DND-41 (cell line): ENCODE data around the gene CFAP90.

ENCODE experiments used
- ATAC-seq: fragments of 200-7000 bp; cut with Tn5 transposase; 3 replicates; pipeline ENCODE4 v1.9.1; 2021; ENCODE audit warnings: low read depth; ENCODE audit not compliant: insufficient read depth
- DNase-seq: peaks from one replicate; pipeline ENCODE4 v3.0.0-alpha.2; 2020
- H2AFZ ChIP-seq: 2 replicates; pipeline ENCODE4 v1.6.0; 2012; ENCODE audit warnings: low read depth, low read length
- H3K27ac ChIP-seq: 2 replicates; pipeline ENCODE4 v1.5.1; 2012; ENCODE audit warnings: low read length, inconsistent platforms
- H3K27me3 ChIP-seq: fragments of 200-600 bp; sonication (generic); 2 replicates; pipeline ENCODE4 v1.6.0; 2012; ENCODE audit warnings: low read length, mild to moderate bottlenecking, inconsistent platforms; ENCODE audit not compliant: insufficient read depth, poor library complexity
- H3K36me3 ChIP-seq: 2 replicates; pipeline ENCODE4 v1.5.1; 2012; ENCODE audit warnings: low read length, inconsistent platforms; ENCODE audit not compliant: insufficient read depth
- H3K4me1 ChIP-seq: 2 replicates; pipeline ENCODE4 v1.5.1; 2012; ENCODE audit warnings: mild to moderate bottlenecking, low read length; ENCODE audit not compliant: insufficient read depth
- H3K4me2 ChIP-seq: 2 replicates; pipeline ENCODE4 v1.6.0; 2012; ENCODE audit warnings: mild to moderate bottlenecking, moderate library complexity, low read length, inconsistent platforms; ENCODE audit not compliant: insufficient read depth
- H3K4me3 ChIP-seq, 2 experiments: fragments of 200-600 bp in 1 of 2; shearing (Covaris generic) in 1 of 2; 2 replicates each; pipeline ENCODE4 v1.5.1; 2012 to 2016; ENCODE audit warnings: inconsistent platforms in 2 of 2, low read length in 2 of 2, mild to moderate bottlenecking in 2 of 2, low read depth in 1 of 2, moderate library complexity in 1 of 2
- H3K79me2 ChIP-seq: 2 replicates; pipeline ENCODE4 v1.6.0; 2012; ENCODE audit warnings: low read length, inconsistent platforms; ENCODE audit not compliant: insufficient read depth
- H3K9ac ChIP-seq: 2 replicates; pipeline ENCODE4 v1.6.0; 2012; ENCODE audit warnings: low read depth, mild to moderate bottlenecking, inconsistent platforms, low read length, moderate library complexity
- H3K9me3 ChIP-seq: 2 replicates; pipeline ENCODE4 v1.5.1; 2012; ENCODE audit warnings: low read length, moderate library complexity, mild to moderate bottlenecking, inconsistent platforms; ENCODE audit not compliant: insufficient read depth, severe bottlenecking
- H4K20me1 ChIP-seq: 2 replicates; pipeline ENCODE4 v1.6.0; 2012; ENCODE audit warnings: low read length; ENCODE audit not compliant: insufficient read depth
- EZH2 ChIP-seq: IDR thresholded peaks from 3 replicates; pipeline ENCODE4 v1.6.1; 2012; ENCODE audit warnings: borderline replicate concordance, low read depth, mild to moderate bottlenecking, moderate library complexity, low read length, inconsistent platforms; ENCODE audit not compliant: severe bottlenecking
- TF ChIP-seq, protein P1 (sequence below): IDR thresholded peaks from 2 replicates; pipeline ENCODE4 v1.5.1; 2012; ENCODE audit warnings: borderline replicate concordance, low read length, moderate library complexity, mild to moderate bottlenecking; ENCODE audit not compliant: poor library complexity, severe bottlenecking; ENCODE audit errors: extremely low read depth

Gene CFAP90

DNA sequence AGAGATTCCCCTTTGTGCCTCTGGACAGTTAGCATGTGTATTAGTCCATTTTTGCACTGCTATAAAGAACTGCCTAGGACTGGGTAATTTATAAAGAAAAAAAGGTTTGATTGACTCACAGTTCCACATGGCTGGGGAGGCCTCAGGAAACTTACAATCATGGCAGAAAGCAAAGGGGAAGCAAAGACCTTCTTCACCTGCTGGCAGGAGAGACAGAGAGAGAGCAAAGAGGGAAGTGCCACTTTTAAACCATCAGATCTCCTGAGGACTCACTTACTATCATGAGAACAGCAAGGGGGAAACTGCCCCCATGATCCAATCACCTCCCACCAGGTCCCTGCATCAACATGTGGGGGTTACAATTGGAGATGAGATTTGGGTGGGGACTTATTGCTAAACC is 6.0 kb downstream of the CFAP90 start:
- Histone ChIP-seq H3K79me2 (no peaks in the 10 kb centered on the region), H3K4me1 (no peaks in the 10 kb centered on the region), H3K27me3 (peaks cover 5% of the 10 kb centered on the region), H3K36me3 (no peaks in the 10 kb centered on the region), H4K20me1 (no peaks in the 10 kb centered on the region), H3K27ac (no peak overlapping the region), H3K9me3 (no peaks in the 10 kb centered on the region), H2AFZ (no peak overlapping the region), H3K4me3 (no peak overlapping the region), H3K4me2 (no peak overlapping the region), H3K9ac (no peak overlapping the region)
- TF ChIP-seq EZH2: no peak
- TF ChIP-seq, protein P1, sequence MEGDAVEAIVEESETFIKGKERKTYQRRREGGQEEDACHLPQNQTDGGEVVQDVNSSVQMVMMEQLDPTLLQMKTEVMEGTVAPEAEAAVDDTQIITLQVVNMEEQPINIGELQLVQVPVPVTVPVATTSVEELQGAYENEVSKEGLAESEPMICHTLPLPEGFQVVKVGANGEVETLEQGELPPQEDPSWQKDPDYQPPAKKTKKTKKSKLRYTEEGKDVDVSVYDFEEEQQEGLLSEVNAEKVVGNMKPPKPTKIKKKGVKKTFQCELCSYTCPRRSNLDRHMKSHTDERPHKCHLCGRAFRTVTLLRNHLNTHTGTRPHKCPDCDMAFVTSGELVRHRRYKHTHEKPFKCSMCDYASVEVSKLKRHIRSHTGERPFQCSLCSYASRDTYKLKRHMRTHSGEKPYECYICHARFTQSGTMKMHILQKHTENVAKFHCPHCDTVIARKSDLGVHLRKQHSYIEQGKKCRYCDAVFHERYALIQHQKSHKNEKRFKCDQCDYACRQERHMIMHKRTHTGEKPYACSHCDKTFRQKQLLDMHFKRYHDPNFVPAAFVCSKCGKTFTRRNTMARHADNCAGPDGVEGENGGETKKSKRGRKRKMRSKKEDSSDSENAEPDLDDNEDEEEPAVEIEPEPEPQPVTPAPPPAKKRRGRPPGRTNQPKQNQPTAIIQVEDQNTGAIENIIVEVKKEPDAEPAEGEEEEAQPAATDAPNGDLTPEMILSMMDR: no peak
- ATAC-seq (no peak), DNase-seq (no peak)

DNA sequence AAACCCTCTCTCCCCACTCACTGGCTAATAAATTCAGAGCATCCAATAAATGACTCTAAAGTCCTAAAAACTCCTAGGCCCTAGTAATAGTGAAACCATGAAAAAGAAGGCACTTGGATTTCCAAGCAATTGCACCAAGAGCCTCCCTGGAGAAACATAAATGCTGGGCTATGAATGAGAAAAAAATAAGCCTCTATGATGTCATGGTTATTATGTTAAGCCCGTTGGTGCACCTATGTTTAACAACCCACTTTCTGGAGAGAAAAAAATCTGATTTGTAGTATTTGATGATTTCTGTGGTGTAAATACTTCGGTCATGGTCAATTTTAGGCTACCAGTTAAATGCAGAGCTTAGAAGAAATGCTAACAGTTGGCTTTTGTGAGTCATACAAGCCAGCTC is 8.4 kb downstream of the CFAP90 start:
- no peak overlapping the region for H3K4me2 ChIP-seq
- no peak for ATAC-seq
- H2AFZ ChIP-seq: no peak overlapping the region
- H3K9ac ChIP-seq: no peak overlapping the region
- no peak for TF ChIP-seq EZH2
- TF ChIP-seq, protein P1: no peak
- no peak overlapping the region for H3K27ac ChIP-seq
- H3K79me2 ChIP-seq: no peaks in the 10 kb centered on the region
- no peaks in the 10 kb centered on the region for H4K20me1 ChIP-seq
- H3K27me3 ChIP-seq: peaks cover 5% of the 10 kb centered on the region
- DNase-seq: no peak
- H3K36me3 ChIP-seq: no peaks in the 10 kb centered on the region
- no peaks in the 10 kb centered on the region for H3K9me3 ChIP-seq
- no peak overlapping the region for H3K4me3 ChIP-seq
- H3K4me1 ChIP-seq: no peaks in the 10 kb centered on the region

DNA sequence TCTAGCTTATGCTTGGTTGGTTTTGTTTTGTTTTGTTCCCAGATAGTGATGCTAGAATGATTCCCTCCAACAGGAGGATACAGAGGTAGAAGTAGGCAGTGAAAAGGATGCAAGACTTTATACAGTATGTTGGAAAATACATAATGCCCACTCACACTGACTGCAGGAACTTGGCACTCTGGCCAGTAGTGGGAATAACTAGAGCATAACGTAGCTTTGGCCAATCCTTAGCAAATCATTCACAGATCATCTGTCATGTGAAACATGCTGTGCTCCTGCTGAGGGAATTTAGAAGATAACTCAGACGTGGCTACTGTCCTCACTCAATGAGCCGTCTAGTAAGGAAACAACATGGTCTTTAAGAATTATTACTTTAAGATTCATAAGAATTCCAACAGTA is 13.5 kb downstream of the CFAP90 start:
- DNase-seq: no peak
- Histone ChIP-seq H2AFZ (no peak overlapping the region), H3K4me3 (no peak overlapping the region), H3K27ac (no peak overlapping the region), H3K9me3 (no peaks in the 10 kb centered on the region), H3K79me2 (no peaks in the 10 kb centered on the region), H3K4me1 (no peaks in the 10 kb centered on the region), H3K27me3 (no peaks in the 10 kb centered on the region), H3K4me2 (no peak overlapping the region), H4K20me1 (no peaks in the 10 kb centered on the region), H3K36me3 (no peaks in the 10 kb centered on the region), H3K9ac (no peak overlapping the region)
- ATAC-seq: no peak
- TF ChIP-seq, protein P1: no peak
- no peak for TF ChIP-seq EZH2

DNA sequence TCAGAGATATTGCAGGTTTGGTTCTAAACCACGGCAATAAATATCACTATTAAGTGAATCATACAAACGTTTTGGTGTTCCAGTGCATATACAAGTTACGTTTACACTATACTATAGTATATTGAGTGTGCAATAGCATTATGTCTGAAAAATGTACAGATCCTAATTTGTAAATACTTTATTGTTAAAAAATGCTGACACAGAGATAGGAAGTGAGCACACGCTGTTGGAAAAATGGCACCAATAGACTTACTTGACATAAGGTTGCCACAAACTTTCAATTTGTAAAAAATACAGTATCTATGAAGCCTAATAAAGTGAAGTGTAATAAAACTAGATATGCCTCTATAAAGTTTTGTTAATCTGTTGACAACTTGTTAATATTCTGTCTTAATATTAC is 16.0 kb downstream of the CFAP90 start:
- TF ChIP-seq, protein P1: no peak
- no peak for TF ChIP-seq EZH2
- Histone ChIP-seq H3K79me2 (no peaks in the 10 kb centered on the region), H4K20me1 (no peaks in the 10 kb centered on the region), H3K27ac (no peak overlapping the region), H3K4me3 (no peak overlapping the region), H3K27me3 (peaks cover 14% of the 10 kb centered on the region), H3K9ac (no peak overlapping the region), H3K9me3 (no peaks in the 10 kb centered on the region), H2AFZ (no peak overlapping the region), H3K36me3 (no peaks in the 10 kb centered on the region), H3K4me1 (no peaks in the 10 kb centered on the region), H3K4me2 (no peak overlapping the region)
- no peak for DNase-seq
- no peak for ATAC-seq
